Measurements from ENCODE around the gene ZFP36L2. TPM values are rescaled to one million over a fixed set of nuclear protein-coding genes. Genes with fewer than 3 reads are reported as not detected.
A peak's percentile ranks its signal among the peaks of the same experiment; 100 is the strongest.

The ZFP36L2 gene
- total RNA-seq, 1 experiment from 2014 or later = 105 TPM

DNA sequence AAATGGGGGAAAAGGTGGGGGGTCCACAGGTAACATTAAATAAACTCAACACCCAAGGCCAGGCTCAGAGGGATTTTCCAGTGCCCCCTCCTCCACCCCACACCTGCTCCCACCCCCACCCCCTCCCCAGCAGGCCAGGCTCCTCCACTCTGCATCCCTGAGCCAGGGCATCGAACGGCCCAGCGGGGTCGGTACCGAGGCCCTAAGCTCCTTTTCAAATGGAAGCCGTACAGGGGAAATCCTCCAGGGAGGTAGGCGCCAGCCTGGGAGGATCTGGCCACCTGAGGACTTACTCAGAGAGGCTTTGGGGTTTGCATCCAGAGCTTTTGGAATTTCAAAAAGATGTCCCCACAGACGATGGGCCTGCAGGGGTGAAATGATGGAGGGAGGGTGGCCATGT lies 46.5 kb downstream of the ZFP36L2 start:
- Histone ChIP-seq H2BK15ac (ENCODE audit: low read depth, low read length) (no peak overlapping the region), H4K8ac (replicated peaks; ENCODE audit: insufficient read length, low read depth, low read length) (no peak overlapping the region), H2BK120ac (ENCODE audit: low read depth, low read length, poor library complexity, severe bottlenecking) (no peak overlapping the region), H2BK12ac (ENCODE audit: insufficient read length, low read depth, low read length) (no peak overlapping the region), H3K79me1 (ENCODE audit: insufficient read depth, low read depth, low read length, poor library complexity, severe bottlenecking) (no peaks in the 10 kb centered on the region), H2AK5ac (ENCODE audit: insufficient read length, low read length) (no peak overlapping the region), H3K56ac (ENCODE audit: insufficient read length, low read depth, low read length) (no peak overlapping the region), H3K4me2 (ENCODE audit: insufficient read depth, insufficient read length, low read length) (peak overlapping the region; percentile 29), H3K23ac (ENCODE audit: insufficient read length, low read depth, low read length) (no peak overlapping the region), H3K4ac (ENCODE audit: low read depth, low read length) (no peak overlapping the region), H4K5ac (ENCODE audit: insufficient read length, low read depth, low read length) (no peak overlapping the region), H3K27me3 (ENCODE audit: insufficient read depth, low read length) (no peaks in the 10 kb centered on the region), H2BK5ac (ENCODE audit: insufficient read length, low read length) (no peak overlapping the region), H3K9me3 (ENCODE audit: control insufficient read depth, low read depth, low read length) (peaks cover 9% of the 10 kb centered on the region), H2BK20ac (ENCODE audit: low read depth, low read length, poor library complexity, severe bottlenecking) (no peak overlapping the region), H3K27ac (ENCODE audit: insufficient read length, low read depth, low read length) (peak overlapping the region; percentile 48), H3K4me1 (ENCODE audit: insufficient read depth, low read length) (peaks cover 26% of the 10 kb centered on the region), H4K91ac (ENCODE audit: insufficient read length, low read depth, low read length) (no peak overlapping the region), H3T11ph (ENCODE audit: low read length) (no peak overlapping the region), H3K23me2 (ENCODE audit: insufficient read length, low read depth, low read length, poor library complexity, severe bottlenecking) (no peaks in the 10 kb centered on the region), H3K79me2 (ENCODE audit: insufficient read depth, low read length) (no peaks in the 10 kb centered on the region), H4K20me1 (ENCODE audit: control insufficient read depth, insufficient read depth, insufficient read length) (no peaks in the 10 kb centered on the region), H3K14ac (ENCODE audit: insufficient read depth, low read length) (0 out of 2 replicates have a peak overlapping the region, but pooled peaks have one; percentile 17), H3K18ac (ENCODE audit: insufficient read length, low read depth, low read length) (peak overlapping the region; percentile 63), H2AFZ (ENCODE audit: low read length) (no peak overlapping the region), H3K9ac (ENCODE audit: extremely low read depth, insufficient read length, low read length) (no peak overlapping the region)
- H3K36me3 Mint-ChIP-seq (ENCODE audit: insufficient read depth in 1 of 3, low read depth in 3 of 3) = no peaks in the 10 kb centered on the region
- H3K27me3 Mint-ChIP-seq (ENCODE audit: low read depth) = 0 out of 2 replicates have a peak, but pooled peaks cover 1% of the 10 kb centered on the region
- H3K4me3 Mint-ChIP-seq = peak overlapping the region; percentile 24 to 57; a peak in 2 of 5 replicates
- peak overlapping the region; percentile 98 to 99 (median 99) for H3K27ac Mint-ChIP-seq
- TF ChIP-seq, protein P1, sequence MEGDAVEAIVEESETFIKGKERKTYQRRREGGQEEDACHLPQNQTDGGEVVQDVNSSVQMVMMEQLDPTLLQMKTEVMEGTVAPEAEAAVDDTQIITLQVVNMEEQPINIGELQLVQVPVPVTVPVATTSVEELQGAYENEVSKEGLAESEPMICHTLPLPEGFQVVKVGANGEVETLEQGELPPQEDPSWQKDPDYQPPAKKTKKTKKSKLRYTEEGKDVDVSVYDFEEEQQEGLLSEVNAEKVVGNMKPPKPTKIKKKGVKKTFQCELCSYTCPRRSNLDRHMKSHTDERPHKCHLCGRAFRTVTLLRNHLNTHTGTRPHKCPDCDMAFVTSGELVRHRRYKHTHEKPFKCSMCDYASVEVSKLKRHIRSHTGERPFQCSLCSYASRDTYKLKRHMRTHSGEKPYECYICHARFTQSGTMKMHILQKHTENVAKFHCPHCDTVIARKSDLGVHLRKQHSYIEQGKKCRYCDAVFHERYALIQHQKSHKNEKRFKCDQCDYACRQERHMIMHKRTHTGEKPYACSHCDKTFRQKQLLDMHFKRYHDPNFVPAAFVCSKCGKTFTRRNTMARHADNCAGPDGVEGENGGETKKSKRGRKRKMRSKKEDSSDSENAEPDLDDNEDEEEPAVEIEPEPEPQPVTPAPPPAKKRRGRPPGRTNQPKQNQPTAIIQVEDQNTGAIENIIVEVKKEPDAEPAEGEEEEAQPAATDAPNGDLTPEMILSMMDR (conservative IDR thresholded peaks at IDR 0.05) = no peak
- DNase-seq = peak; percentile 75
- no CpG with 5 or more reads among the region's 8 CpGs for WGBS (ENCODE audit: extremely low coverage, insufficient read length, low lambda C conversion rate)
- H3K9me3 Mint-ChIP-seq = no peaks in the 10 kb centered on the region; a peak in 3 of 5 replicates
- peaks cover 60 to 70% of the 10 kb centered on the region in 2 experiments for H3K4me1 Mint-ChIP-seq
